Karpas-422 (cell line): ENCODE results near the gene ADI1. TPM values are rescaled to one million over a fixed set of nuclear protein-coding genes. Genes with fewer than 3 reads are reported as not detected.
A peak's percentile ranks its signal among the peaks of the same experiment; 100 is the strongest.

Experiments used
- DNase-seq: peaks from one replicate; pipeline ENCODE4 v3.0.0-alpha.2; 2015
- H2AFZ ChIP-seq: fragments of 200-600 bp; sonication (generic); 2 replicates; pipeline ENCODE4 v1.6.1; 2014; ENCODE audit warnings: antibody characterized with exemption, low read length, mixed read lengths
- H3K27ac ChIP-seq: fragments of 200-600 bp; sonication (generic); 2 replicates; pipeline ENCODE4 v1.5.1; 2014; ENCODE audit warnings: mild to moderate bottlenecking, low read length, moderate library complexity
- H3K27me3 ChIP-seq: fragments of 200-600 bp; sonication (generic); 2 replicates; pipeline ENCODE4 v1.6.1; 2014; ENCODE audit warnings: low read length, mixed read lengths
- H3K36me3 ChIP-seq: fragments of 200-600 bp; sonication (generic); 2 replicates; pipeline ENCODE4 v1.6.1; 2014; ENCODE audit warnings: low read length, mixed read lengths; ENCODE audit not compliant: insufficient read depth
- H3K4me1 ChIP-seq: fragments of 200-600 bp; sonication (generic); 2 replicates; pipeline ENCODE4 v1.6.1; 2014; ENCODE audit warnings: mild to moderate bottlenecking, low read length, mixed read lengths
- H3K4me2 ChIP-seq: fragments of 200-600 bp; sonication (generic); 2 replicates; pipeline ENCODE4 v1.6.1; 2014; ENCODE audit warnings: low read length, low read depth, mild to moderate bottlenecking; ENCODE audit not compliant: poor library complexity, severe bottlenecking
- H3K4me3 ChIP-seq: fragments of 200-600 bp; sonication (generic); 2 replicates; pipeline ENCODE4 v1.5.1; 2014; ENCODE audit warnings: mild to moderate bottlenecking, antibody characterized with exemption, low read length, mixed read lengths
- H3K79me2 ChIP-seq: fragments of 200-600 bp; sonication (generic); 2 replicates; pipeline ENCODE4 v1.6.1; 2014; ENCODE audit warnings: mild to moderate bottlenecking, low read length, mixed read lengths
- H3K9ac ChIP-seq: fragments of 200-600 bp; sonication (generic); 2 replicates; pipeline ENCODE4 v1.6.0; 2014; ENCODE audit warnings: low read length
- H3K9me2 ChIP-seq: fragments of 200-600 bp; sonication (generic), shearing (Covaris generic); replicated peaks from 2 replicates; pipeline ENCODE4 v1.6.0; 2014; ENCODE audit warnings: mild to moderate bottlenecking, low read length, moderate library complexity; ENCODE audit not compliant: insufficient read depth
- H3K9me3 ChIP-seq: fragments of 300-700, 200-600 bp; sonication (generic); 2 replicates; pipeline ENCODE4 v1.6.1; 2014; ENCODE audit warnings: low read length, mixed read lengths
- H4K20me1 ChIP-seq: fragments of 200-600 bp; sonication (generic); 2 replicates; pipeline ENCODE4 v1.6.1; 2014; ENCODE audit warnings: mild to moderate bottlenecking, antibody characterized with exemption, low read length, low read depth; ENCODE audit not compliant: insufficient read depth
- total RNA-seq: library from RNA; depleted of rRNA; stranded (reverse); fragments of >200 nt; shearing (Covaris generic); gene quantifications from 2 replicates; pipeline ENCODE4 v1.2.3, GENCODE V29; 2014; ENCODE audit warnings: low replicate concordance

Gene ADI1
- total RNA-seq, 1 experiment from 2014 or later = 68.6 TPM

GRCh38 chr2:3483227-3483985 is 35.9 kb downstream of the ADI1 start:
- no peak overlapping the region for H3K9ac ChIP-seq
- H2AFZ ChIP-seq = no peak overlapping the region
- no peak for DNase-seq
- no peaks in the 10 kb centered on the region for H3K79me2 ChIP-seq
- H3K4me2 ChIP-seq = no peak overlapping the region
- no peaks in the 10 kb centered on the region for H4K20me1 ChIP-seq
- no peak overlapping the region for H3K27ac ChIP-seq
- H3K9me2 ChIP-seq = no peaks in the 10 kb centered on the region
- peaks cover 11% of the 10 kb centered on the region for H3K4me1 ChIP-seq
- H3K36me3 ChIP-seq = no peaks in the 10 kb centered on the region; the same call in 1 of the 2 replicates
- H3K9me3 ChIP-seq = no peaks in the 10 kb centered on the region
- H3K27me3 ChIP-seq = no peaks in the 10 kb centered on the region
- no peak overlapping the region for H3K4me3 ChIP-seq

- H3K4me3 ChIP-seq = no peak overlapping the region
- no peaks in the 10 kb centered on the region for H4K20me1 ChIP-seq
- no peak overlapping the region for H3K27ac ChIP-seq
- no peak for DNase-seq
- no peak overlapping the region for H3K9ac ChIP-seq
- peaks cover 5% of the 10 kb centered on the region; the same call in 1 of the 2 replicates for H3K36me3 ChIP-seq
- no peaks in the 10 kb centered on the region for H3K9me2 ChIP-seq
- no peak overlapping the region for H2AFZ ChIP-seq
- H3K9me3 ChIP-seq = no peaks in the 10 kb centered on the region
- peaks cover 11% of the 10 kb centered on the region for H3K4me1 ChIP-seq
- H3K4me2 ChIP-seq = no peak overlapping the region
- H3K79me2 ChIP-seq = no peaks in the 10 kb centered on the region
- H3K27me3 ChIP-seq = no peaks in the 10 kb centered on the region
Observed at GRCh38 chr2:3482363-3482821, 36.9 kb downstream of the ADI1 start.

- H3K9me3 ChIP-seq = no peaks in the 10 kb centered on the region
- H2AFZ ChIP-seq = no peak overlapping the region
- H3K27me3 ChIP-seq = no peaks in the 10 kb centered on the region
- H3K79me2 ChIP-seq = no peaks in the 10 kb centered on the region
- H3K36me3 ChIP-seq = peaks cover 5% of the 10 kb centered on the region; the same call in 1 of the 2 replicates
- H4K20me1 ChIP-seq = no peaks in the 10 kb centered on the region
- H3K9ac ChIP-seq = no peak overlapping the region
- no peak overlapping the region for H3K27ac ChIP-seq
- DNase-seq = no peak
- H3K4me1 ChIP-seq = peaks cover 11% of the 10 kb centered on the region
- no peaks in the 10 kb centered on the region for H3K9me2 ChIP-seq
- H3K4me2 ChIP-seq = no peak overlapping the region
- H3K4me3 ChIP-seq = no peak overlapping the region
Observed at GRCh38 chr2:3481736-3482362, 37.5 kb downstream of the ADI1 start.

- H3K27ac ChIP-seq = no peak overlapping the region
- no peak overlapping the region for H3K4me3 ChIP-seq
- H3K9me2 ChIP-seq = no peaks in the 10 kb centered on the region
- no peaks in the 10 kb centered on the region for H4K20me1 ChIP-seq
- peaks cover 11% of the 10 kb centered on the region for H3K4me1 ChIP-seq
- no peaks in the 10 kb centered on the region for H3K79me2 ChIP-seq
- no peak overlapping the region for H3K4me2 ChIP-seq
- no peaks in the 10 kb centered on the region for H3K9me3 ChIP-seq
- H3K27me3 ChIP-seq = no peaks in the 10 kb centered on the region
- DNase-seq = no peak
- H3K9ac ChIP-seq = no peak overlapping the region
- H2AFZ ChIP-seq = no peak overlapping the region
- peaks cover 5% of the 10 kb centered on the region; the same call in 1 of the 2 replicates for H3K36me3 ChIP-seq
Observed at GRCh38 chr2:3481011-3481400, 38.3 kb downstream of the ADI1 start.

GRCh38 chr2:3480352-3481010 is 38.9 kb downstream of the ADI1 start:
- no peaks in the 10 kb centered on the region for H3K9me3 ChIP-seq
- no peak overlapping the region for H3K9ac ChIP-seq
- no peaks in the 10 kb centered on the region for H3K27me3 ChIP-seq
- DNase-seq = no peak
- no peaks in the 10 kb centered on the region for H4K20me1 ChIP-seq
- H3K4me1 ChIP-seq = peaks cover 11% of the 10 kb centered on the region
- no peaks in the 10 kb centered on the region for H3K9me2 ChIP-seq
- no peaks in the 10 kb centered on the region for H3K79me2 ChIP-seq
- H2AFZ ChIP-seq = no peak overlapping the region
- no peak overlapping the region for H3K4me3 ChIP-seq
- peaks cover 5% of the 10 kb centered on the region; the same call in 1 of the 2 replicates for H3K36me3 ChIP-seq
- H3K27ac ChIP-seq = peak overlapping the region; percentile 5; the same call in 1 of the 2 replicates
- peak overlapping the region; percentile 5 for H3K4me2 ChIP-seq

GRCh38 chr2:3479430-3480320 is 39.7 kb downstream of the ADI1 start:
- Histone ChIP-seq H3K9me2 (no peaks in the 10 kb centered on the region), H3K36me3 (peaks cover 5% of the 10 kb centered on the region; the same call in 1 of the 2 replicates)

GRCh38 chr2:3478846-3479385 is 40.4 kb downstream of the ADI1 start:
- Histone ChIP-seq H4K20me1 (no peaks in the 10 kb centered on the region), H3K9ac (no peak overlapping the region), H3K4me3 (no peak overlapping the region), H3K27ac (no peak overlapping the region), H3K36me3 (peaks cover 5% of the 10 kb centered on the region; the same call in 1 of the 2 replicates), H3K4me1 (peaks cover 11% of the 10 kb centered on the region), H3K79me2 (no peaks in the 10 kb centered on the region), H3K4me2 (no peak overlapping the region), H3K27me3 (no peaks in the 10 kb centered on the region), H2AFZ (no peak overlapping the region), H3K9me2 (no peaks in the 10 kb centered on the region), H3K9me3 (no peaks in the 10 kb centered on the region)
- DNase-seq = no peak

More at GRCh38 chr2:3479430-3480320, 39.7 kb downstream of the ADI1 start:
- Histone ChIP-seq H3K4me3 (no peak overlapping the region), H3K27ac (peak overlapping the region; percentile 5; the same call in 1 of the 2 replicates), H2AFZ (no peak overlapping the region), H3K4me2 (peak overlapping the region; percentile 5), H3K9me3 (no peaks in the 10 kb centered on the region), H4K20me1 (no peaks in the 10 kb centered on the region), H3K9ac (no peak overlapping the region), H3K79me2 (no peaks in the 10 kb centered on the region), H3K27me3 (no peaks in the 10 kb centered on the region), H3K4me1 (peaks cover 11% of the 10 kb centered on the region)
- DNase-seq = no peak
